GM21529 (cell line): ENCODE results near the gene TPRN.

Experiments
- ATAC-seq: cut with Tn5 transposase; IDR thresholded peaks from one replicate; pipeline ENCODE4 v1.9.1; 2021; ENCODE audit not compliant: unreplicated experiment

The TPRN gene

DNA sequence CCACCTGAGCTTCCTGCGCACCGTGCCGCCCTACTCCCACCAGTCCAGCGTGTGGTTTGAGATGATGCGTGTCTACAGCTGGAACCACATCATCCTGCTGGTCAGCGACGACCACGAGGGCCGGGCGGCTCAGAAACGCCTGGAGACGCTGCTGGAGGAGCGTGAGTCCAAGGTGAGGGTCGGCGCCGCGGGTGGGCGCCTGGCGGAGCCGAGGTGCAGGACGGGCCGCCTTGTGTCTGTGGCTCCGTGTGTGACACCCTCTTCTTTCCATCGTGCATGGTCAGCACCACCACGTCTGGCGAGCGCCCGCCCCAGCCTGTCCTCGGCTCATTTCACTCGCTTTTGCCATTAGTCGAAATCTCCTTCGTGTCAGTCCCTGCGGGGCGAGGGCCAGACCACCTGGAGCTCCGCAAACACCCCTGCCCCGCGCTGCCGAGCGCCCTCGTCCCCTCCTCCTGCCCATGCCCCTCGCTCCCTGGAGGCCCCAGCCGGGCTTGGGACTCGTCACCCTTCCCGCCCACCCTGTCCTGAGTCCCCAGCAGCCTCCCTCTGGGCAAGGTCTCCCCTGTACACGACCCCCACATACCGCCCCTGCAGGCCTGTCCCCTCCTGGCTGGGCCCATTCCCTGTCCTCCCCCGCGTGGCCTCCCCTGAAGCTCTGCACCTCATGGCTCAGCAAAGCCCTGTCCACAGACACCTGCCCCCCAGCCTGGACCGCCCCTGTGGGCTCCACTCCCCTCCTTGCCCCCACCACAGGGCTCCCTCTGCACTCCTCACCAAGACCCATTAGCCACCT lies 54.6 kb downstream of the TPRN start:
- no peak for ATAC-seq

DNA sequence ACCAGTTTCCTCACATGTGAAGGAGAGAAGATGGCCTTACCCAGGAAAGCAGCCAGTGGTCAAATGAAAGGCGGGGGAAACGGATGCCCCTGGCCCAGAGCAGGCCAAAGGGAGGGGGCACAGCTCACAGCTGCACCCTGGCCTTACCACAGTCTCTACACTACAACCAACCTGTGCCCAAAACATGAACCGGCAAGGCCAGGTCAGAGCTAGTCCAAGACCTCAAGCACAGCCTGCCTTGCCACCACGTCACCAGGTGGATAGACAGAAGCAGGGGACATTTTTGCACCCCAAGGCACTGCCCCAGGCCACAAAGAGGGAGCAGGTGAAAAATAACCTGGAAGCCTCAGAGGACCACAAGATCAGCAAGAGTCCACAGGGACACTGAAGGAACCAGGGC lies 57.1 kb downstream of the TPRN start:
- ATAC-seq: no peak

DNA sequence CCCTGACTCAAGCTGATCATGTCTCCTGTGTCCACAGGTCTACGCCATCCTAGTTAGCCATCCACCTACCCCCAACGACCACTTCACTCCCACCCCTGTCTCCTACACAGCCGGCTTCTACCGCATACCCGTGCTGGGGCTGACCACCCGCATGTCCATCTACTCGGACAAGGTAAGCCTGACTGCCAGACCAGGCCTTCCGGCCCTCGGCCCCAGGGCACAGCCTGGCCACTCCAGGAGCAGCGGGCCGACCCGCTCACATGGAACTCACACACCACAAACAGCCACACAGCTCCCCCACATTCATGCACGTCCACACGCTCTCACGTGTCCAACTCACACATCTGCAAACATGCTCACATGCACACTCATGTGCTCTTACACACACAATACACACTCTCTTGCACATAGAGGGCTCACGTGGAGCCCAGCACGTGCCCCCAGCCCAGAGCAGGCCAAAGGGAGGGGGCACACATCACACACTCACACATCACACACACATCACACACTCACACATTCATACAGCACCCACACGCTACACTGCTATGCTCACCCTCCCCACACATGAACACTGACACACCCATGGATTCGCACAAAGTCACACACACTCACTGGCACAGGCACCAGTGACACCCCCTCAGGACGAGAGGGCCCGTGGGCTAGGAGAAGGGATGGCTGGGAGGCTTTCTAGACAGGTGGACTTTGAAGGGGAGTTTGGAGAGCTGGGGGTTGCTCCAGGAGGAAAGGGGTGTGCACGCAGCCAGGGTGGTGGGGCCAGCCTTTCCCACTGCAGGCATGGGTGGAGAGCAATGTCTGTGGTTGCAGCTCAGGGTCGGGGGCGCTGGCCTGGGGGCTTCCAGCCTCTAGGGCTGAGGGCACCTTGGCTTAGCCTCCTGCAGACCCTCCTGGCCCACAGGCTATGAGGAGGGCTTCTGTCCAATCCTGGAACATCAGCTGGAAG lies 58.3 kb downstream of the TPRN start:
- no peak for ATAC-seq
